WTC11 (cell line): ENCODE data around the gene NRXN3.

Source experiments
- CTCF ChIP-seq: fragments of 200-600 bp; IDR thresholded peaks from 2 replicates; pipeline ENCODE4 v1.8.0; 2022; ENCODE audit warnings: antibody characterized with exemption
- MAX ChIP-seq: sonication (generic); formaldehyde crosslinking; IDR thresholded peaks from 2 replicates; pipeline ENCODE4 v1.8.0; 2022; ENCODE audit warnings: mild to moderate bottlenecking, missing genetic modification reagents
- MLX ChIP-seq: sonication (generic); formaldehyde crosslinking; IDR thresholded peaks from 2 replicates; pipeline ENCODE4 v1.8.1; 2023; ENCODE audit warnings: mild to moderate bottlenecking, missing genetic modification reagents, moderate library complexity
- NFYB ChIP-seq: sonication (generic); formaldehyde crosslinking; conservative IDR thresholded peaks from 2 replicates; pipeline ENCODE4 v1.8.0; 2022; ENCODE audit warnings: low read depth, missing genetic modification reagents
- PRDM15 ChIP-seq: sonication (generic); formaldehyde crosslinking; IDR thresholded peaks from 2 replicates; pipeline ENCODE4 v1.8.0; 2022; ENCODE audit warnings: missing genetic modification reagents
- PREB ChIP-seq: sonication (generic); formaldehyde crosslinking; IDR thresholded peaks from 2 replicates; pipeline ENCODE4 v1.8.1; 2022; ENCODE audit warnings: mild to moderate bottlenecking, missing genetic modification reagents, moderate library complexity, borderline replicate concordance
- USF1 ChIP-seq: sonication (generic); formaldehyde crosslinking; IDR thresholded peaks from 2 replicates; pipeline ENCODE4 v1.8.0; 2022; ENCODE audit warnings: mild to moderate bottlenecking, missing genetic modification reagents
- ZBTB43 ChIP-seq: sonication (generic); formaldehyde crosslinking; IDR thresholded peaks from 2 replicates; pipeline ENCODE4 v1.8.1; 2023; ENCODE audit warnings: mild to moderate bottlenecking, missing genetic modification reagents
- ZNF138 ChIP-seq: sonication (generic); formaldehyde crosslinking; conservative IDR thresholded peaks from 2 replicates; pipeline ENCODE4 v1.8.1; 2022; ENCODE audit warnings: mild to moderate bottlenecking, moderate library complexity, missing genetic modification reagents
- ZNF232 ChIP-seq: sonication (generic); formaldehyde crosslinking; IDR thresholded peaks from 2 replicates; pipeline ENCODE4 v1.8.0; 2022; ENCODE audit warnings: mild to moderate bottlenecking, missing genetic modification reagents
- ZNF317 ChIP-seq: sonication (generic); formaldehyde crosslinking; IDR thresholded peaks from 2 replicates; pipeline ENCODE4 v1.8.1; 2023; ENCODE audit warnings: low read depth, mild to moderate bottlenecking, moderate library complexity, missing genetic modification reagents, borderline replicate concordance

- TF ChIP-seq CTCF: no peak
- TF ChIP-seq PREB: no peak
- TF ChIP-seq USF1 (CRISPR knock-in tag): no peak
- no peak for TF ChIP-seq ZNF232 (CRISPR knock-in tag)
- TF ChIP-seq PRDM15 (CRISPR knock-in tag): no peak
- no peak for TF ChIP-seq NFYB
- TF ChIP-seq MAX (CRISPR knock-in tag): no peak
- no peak for TF ChIP-seq ZBTB43
- no peak for TF ChIP-seq MLX
- no peak for TF ChIP-seq ZNF138 (CRISPR knock-in tag)
- no peak for TF ChIP-seq ZNF317 (CRISPR knock-in tag)
Observed at GRCh38 chr14:78637908-78638475, 467.8 kb downstream of the NRXN3 start.
